CD1c-positive myeloid dendritic cell (primary cell): ENCODE data around the gene SLC49A4.

Experiments
- DNase-seq: peaks from one replicate; pipeline ENCODE4 v3.0.0-alpha.2; 2016; ENCODE audit errors: extremely low spot score

SLC49A4 gene

GRCh38 chr3:122786066-122786465 is 8.8 kb upstream of the SLC49A4 start:
- DNase-seq: no peak

GRCh38 chr3:122787872-122788271 is 7.0 kb upstream of the SLC49A4 start:
- DNase-seq: no peak

- no peak for DNase-seq
Observed at GRCh38 chr3:122789585-122790273, 5.1 kb upstream of the SLC49A4 start.

- DNase-seq: peak; percentile 96
Observed at GRCh38 chr3:122793568-122794416, 1.1 kb upstream of the SLC49A4 start, which contains the start of gene HSPBAP1. HSPBAP1 (minus strand) TSS chr3:122793831; CDS start chr3:122793680, 151 bp downstream.

GRCh38 chr3:122794483-122794778 is 438 bp upstream of the SLC49A4 start:
- DNase-seq: no peak

- DNase-seq: peak; percentile 28
Observed at GRCh38 chr3:122795674-122796195, 866 bp downstream of the SLC49A4 start.

- peak; percentile 66 for DNase-seq
Observed at GRCh38 chr3:122797291-122797690, 2.4 kb downstream of the SLC49A4 start.

- no peak for DNase-seq
Observed at GRCh38 chr3:122799322-122799721, 4.5 kb downstream of the SLC49A4 start.

- DNase-seq: no peak
Observed at GRCh38 chr3:122800031-122800430, 5.2 kb downstream of the SLC49A4 start.

GRCh38 chr3:122800706-122801237 is 5.9 kb downstream of the SLC49A4 start:
- peak; percentile 51 for DNase-seq

GRCh38 chr3:122802323-122802722 is 7.5 kb downstream of the SLC49A4 start:
- DNase-seq: no peak

- no peak for DNase-seq
Observed at GRCh38 chr3:122803977-122804376, 9.1 kb downstream of the SLC49A4 start.

GRCh38 chr3:122810734-122811133 is 15.9 kb downstream of the SLC49A4 start:
- no peak for DNase-seq

- DNase-seq: no peak
Observed at GRCh38 chr3:122816587-122816986, 21.7 kb downstream of the SLC49A4 start.

GRCh38 chr3:122824465-122825381 is 29.9 kb downstream of the SLC49A4 start:
- DNase-seq: peak; percentile 32

GRCh38 chr3:122825460-122825859 is 30.6 kb downstream of the SLC49A4 start:
- peak; percentile 87 for DNase-seq

- no peak for DNase-seq
Observed at GRCh38 chr3:122826278-122826677, 31.4 kb downstream of the SLC49A4 start.

GRCh38 chr3:122828281-122828680 is 33.4 kb downstream of the SLC49A4 start:
- no peak for DNase-seq

GRCh38 chr3:122835590-122835989 is 40.7 kb downstream of the SLC49A4 start:
- no peak for DNase-seq

GRCh38 chr3:122843604-122844003 is 48.7 kb downstream of the SLC49A4 start:
- no peak for DNase-seq

- peak; percentile 19 for DNase-seq
Observed at GRCh38 chr3:122857019-122857418, 62.1 kb downstream of the SLC49A4 start.

GRCh38 chr3:122858373-122858772 is 63.5 kb downstream of the SLC49A4 start:
- peak; percentile 5 for DNase-seq
